NCI-H345 (cell line): Measurements from ENCODE around the gene SPTBN4.
"Not testable (repeated sequence)": the region's sequence is repeated elsewhere in the genome, so short reads cannot be mapped to it uniquely, and the experiment has no call there.

Source experiments
- DNase-seq: peaks from one replicate; lab custom pipeline; 2025; lab: John Stamatoyannopoulos, UW

Gene SPTBN4

DNA sequence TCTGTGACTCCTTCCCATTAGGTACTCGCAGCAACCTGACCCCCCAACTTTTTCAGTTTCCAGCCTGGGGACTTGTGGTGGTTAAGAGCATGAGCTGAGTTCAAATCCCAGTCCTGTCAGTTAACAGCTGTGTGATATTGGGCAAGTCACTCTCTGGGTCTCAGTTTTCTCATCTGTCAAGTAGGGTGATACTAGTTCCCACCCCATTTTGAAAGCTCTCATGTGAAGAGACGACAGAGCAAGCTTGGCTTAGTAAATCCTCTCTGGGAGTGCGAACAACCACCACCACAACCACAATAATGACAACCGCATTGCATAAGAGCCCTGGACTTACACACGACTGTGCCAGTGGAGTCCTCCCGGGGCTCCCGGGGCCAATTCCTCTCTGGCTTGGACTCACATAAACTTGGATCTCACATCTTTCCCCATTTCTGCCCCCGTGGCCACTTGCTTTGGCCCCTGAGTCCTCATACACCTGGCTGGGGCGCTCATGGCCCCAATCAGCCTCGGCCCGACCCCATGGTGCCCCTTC lies 1.7 kb upstream of the SPTBN4 start:
- peak; percentile 63 for DNase-seq

DNA sequence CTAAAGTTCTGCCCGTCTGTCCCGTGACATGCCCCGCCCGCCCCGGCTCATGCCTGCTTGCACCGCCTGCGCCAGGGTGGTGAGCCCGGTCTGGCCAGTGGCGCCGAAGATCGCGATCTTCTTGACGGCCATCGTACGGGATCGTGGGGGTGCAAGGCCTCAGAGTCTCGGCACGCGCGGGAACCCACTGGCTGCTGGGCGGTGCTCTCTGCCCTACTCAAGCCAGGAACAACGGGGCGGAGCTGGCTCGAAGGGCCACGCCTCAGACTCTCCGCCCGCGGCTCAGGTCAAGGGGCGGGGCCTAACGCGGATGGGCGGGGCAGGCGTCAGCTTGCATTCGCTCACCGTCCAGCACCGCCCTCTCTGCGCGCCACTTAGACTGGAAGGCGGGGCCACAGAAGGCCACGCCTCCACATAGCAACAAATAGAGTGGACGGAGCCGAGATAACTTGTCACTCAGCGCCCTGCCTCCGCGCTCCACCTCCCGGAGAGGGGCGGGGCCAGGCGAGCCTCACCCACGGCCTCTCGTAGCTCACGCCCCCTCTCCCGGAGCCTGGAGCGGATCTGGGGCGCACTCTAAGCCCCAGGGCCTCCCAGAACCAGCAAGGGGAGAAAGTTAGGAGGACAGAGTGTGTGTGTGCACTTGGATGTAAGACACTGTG lies 1.1 kb upstream of the SPTBN4 start, which contains the start of gene BLVRB:
TSS of gene BLVRB (minus strand) at position 189 of the 662 bp plus-strand sequence. CDS start at position 132, 57 bp downstream.
- DNase-seq: peak; percentile 100

DNA sequence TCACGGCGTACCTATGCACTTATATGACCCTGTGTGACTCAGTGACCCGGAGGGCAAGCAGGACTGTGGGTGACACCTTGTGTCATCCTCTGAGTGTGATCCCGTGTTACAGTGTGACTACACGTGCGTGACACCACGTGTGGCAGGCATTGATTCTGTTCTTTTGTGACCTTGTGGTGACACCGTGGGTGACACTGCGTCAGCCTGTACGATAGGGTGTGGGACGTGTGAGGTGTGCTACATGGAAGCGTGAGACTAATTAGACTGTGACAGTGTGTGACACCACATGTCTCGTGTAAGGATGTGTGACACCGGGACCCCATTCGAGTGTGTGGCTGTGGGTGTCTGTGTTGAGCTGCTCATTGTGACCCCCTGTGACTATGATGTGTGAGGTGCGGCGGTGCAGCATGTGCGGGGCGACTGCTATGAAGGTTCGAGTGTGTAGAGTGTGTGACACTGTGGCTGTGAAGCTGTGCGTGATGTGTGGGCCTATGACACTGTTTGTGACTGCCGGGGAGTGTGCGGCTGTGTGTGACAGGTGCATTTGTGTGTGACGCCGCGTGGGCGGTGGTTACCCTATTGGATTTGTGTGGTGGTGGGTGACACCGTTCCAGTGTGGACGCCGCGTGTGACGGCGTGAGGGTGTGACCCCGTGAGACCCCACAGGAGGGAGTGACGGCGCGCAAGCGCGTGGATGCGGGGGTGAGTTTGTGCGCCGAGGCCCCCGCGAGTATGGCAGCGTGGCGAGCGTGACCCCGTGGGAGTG lies 399 bp upstream of the SPTBN4 start:
- DNase-seq: no peak

DNA sequence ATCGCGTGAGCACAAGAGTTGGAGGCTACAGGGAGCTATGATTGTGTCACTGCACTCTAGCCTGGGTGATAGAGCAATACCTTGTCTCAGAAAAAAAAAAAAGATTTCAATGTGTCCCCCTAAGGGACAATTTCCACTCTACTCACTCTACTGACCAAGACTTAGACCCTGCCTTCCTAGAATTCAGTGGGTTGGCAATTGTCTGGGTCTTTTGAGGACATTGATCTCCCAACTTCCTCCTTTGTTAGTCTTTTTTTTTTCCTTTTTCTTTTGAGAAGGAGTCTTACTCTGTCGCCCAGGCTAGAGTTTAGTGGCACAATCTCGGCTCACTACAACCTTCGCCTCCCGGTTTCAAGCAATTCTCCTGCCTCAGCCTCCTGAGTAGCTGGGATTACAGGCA lies 2.2 kb downstream of the SPTBN4 start:
- no peak for DNase-seq

DNA sequence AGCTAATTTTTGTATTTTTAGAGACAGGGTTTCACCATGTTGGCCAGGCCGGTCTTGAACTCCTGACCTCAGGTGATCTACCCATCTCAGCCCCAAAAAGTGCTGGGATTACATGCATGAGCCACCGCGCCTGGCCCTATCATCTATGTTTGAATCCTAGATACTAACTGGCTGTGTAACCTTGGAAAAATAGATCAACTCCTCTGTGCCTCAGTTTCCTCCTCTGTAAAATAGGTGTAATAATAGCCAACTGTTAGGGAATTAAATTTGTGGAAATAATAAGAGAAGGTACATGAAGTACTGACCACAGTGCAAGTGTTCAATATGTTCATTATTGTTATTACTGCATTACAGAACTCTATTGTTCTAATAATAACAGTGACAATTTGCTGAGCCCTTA lies 4.3 kb downstream of the SPTBN4 start:
- no peak for DNase-seq

DNA sequence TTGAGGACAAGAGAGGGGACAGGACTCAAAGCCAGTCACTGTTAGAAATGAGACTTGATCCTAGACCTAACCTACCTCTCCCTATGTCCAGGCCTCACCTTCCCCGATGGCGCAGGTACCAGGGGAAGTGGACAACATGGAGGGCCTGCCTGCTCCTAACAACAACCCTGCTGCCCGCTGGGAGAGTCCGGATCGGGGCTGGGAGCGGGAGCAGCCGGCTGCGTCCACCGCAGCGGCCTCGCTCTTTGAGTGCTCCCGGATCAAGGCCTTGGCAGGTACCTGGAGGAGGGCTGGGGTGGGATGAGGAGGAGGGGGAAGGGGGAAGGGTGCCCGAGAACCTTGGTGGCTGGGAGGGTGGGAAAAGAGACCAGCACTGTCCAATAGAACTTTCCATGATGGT lies 5.7 kb downstream of the SPTBN4 start:
- DNase-seq: no peak

DNA sequence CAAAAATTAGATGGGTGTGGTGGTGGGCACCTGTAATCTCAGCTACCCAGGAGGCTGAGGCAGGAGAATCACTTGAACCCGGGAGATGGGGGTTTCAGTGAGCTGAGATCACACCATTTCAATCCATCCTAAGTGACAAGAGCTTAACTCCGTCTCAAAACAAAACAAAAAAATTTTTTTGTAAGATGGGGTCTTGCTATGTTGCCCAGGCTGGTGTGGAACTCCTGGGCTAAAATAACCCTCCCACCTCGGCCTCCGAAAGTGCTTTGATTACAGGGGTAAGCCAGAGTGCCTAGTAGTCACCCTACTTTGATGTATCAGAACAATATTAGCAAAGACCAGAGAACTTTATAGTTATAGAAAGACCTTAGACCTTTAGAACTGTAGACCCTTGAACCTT lies 7.9 kb downstream of the SPTBN4 start:
- DNase-seq: no peak

DNA sequence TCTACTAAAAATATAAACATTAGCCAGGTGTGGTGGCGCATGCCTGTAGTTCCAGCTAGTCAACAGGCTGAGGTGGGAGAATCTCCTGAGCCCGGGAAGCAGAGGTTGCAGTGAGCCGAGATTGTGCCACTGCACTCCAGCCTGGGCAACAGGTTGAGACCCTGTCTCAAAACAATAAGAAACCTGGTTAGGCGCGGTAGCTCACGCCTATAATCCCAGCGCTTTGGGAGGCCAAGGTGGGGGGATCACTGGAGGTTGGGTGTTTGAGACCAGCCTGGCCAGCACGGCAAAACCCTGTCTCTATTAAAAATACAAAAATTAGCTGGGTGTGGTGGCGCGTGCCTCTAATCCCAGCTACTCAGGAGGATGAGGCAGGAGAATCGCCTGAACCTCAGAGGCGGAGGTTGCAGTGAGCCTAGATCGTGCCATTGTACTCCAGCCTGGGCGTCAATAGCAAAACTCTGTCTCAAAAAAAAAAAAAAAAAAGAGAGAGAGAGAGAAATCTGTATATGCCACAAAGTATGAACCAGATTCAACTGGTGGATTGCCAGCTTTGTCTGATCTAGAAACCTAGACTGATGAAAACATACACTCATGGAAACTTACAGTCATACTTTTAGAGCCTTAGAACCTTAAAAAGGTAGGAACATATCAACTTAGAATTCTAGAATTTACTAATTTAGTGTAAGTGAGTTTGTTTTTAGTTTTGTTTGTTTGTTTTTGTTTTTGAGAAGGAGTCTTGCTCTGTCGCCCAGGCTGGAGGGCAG lies 9.3 kb downstream of the SPTBN4 start:
- DNase-seq: not testable (repeated sequence)

DNA sequence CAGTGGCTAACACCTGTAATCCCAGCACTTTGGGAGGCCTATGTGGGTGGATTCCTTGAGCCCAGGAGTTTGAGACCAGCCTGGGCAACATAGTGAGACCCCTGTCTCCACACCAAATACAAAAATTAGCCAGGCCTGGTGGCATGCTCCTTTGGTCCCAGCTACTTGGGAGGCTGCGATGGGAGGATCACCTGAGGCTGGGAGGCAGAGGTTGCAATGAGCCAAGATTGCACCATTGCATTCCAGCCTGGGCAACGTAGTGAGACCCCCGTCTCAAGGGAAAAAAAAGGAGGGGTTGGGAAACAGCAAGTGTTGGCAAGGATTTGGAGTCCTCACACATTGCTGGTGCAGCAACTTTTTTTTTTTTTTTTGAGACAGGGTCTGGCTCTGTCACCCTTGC lies 19.2 kb downstream of the SPTBN4 start:
- no peak for DNase-seq

DNA sequence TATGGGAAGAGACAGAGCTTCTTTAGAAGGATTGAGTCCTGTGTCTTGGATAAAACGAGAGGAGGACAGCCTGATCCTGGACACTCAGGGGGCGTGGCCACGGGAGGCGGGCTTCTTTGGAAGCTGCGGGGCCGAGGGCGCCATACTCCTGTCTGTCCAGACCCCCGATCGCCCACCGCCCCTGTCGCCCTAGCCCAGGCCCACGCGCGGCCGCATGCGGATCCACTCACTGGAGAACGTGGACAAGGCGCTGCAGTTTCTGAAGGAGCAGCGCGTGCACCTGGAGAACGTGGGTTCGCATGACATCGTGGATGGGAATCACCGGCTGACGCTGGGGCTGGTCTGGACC lies 23.1 kb downstream of the SPTBN4 start:
- no peak for DNase-seq

DNA sequence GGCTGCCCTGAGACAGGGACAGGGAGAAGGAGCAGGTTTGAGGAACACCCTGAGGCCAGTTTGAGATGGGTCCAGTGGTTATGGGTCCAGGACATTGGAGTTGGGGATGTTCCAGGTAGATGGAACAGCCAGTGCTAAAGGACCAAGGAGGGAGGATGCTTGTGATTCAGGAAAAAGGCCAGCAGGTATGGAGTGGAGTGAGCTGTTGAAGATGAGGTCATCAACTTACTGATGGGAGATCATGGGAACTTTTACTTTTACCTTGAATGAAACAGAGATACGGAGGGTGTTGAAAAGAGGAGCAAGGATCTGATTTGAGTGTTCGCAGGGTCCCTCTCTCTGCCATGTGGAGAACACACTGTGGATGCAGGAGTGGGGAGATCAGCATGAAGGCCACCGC lies 25.5 kb downstream of the SPTBN4 start:
- DNase-seq: no peak

DNA sequence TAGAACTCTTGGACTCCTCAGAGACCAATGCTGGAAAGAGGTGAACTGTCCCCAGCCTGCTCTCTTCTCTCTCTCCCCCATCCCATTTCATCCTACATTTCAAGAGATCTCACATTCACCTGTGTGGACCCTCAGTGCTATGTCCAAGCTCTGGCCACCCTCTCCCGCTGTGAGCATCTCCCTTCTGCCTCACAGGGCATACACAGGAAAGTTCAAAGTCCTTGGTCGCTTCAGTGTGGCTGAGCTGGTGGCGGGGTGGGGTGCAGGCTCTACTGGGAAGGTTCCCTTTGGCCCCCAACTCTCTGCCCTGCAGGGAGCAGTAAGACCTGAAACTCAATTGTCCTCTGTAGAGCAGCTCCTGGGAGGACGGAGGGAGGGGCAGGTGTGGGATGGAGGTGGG lies 27.0 kb downstream of the SPTBN4 start:
- DNase-seq: no peak

DNA sequence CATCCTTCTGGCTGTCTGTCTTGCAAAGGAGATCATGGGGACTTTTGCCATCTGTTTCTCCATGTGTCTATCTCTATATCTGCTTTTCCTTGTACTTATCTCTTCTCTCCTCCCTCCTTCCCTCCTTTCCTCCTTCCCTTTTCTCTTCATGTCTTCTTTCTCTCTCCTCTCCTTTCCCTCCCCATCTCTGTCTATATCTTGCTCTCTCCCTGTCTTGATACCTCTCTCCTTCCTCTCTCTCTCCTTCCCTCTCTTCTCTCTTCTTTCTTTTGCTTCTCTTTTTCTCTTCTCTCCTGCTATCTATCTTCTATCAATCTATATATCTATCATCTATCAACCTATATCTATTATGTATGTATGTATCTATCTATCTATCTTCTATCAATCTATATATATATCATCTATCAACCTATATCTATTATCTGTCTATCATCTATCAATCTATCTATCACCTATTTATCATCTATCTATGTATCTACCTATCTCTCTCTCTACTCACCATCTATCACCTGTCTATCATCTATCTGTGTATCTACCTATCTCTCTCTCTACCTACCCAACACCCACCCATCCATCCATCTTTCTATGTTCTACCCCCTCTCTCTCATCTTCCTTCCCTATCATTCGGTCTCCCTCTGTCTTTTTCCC lies 27.5 kb downstream of the SPTBN4 start:
- no peak for DNase-seq

DNA sequence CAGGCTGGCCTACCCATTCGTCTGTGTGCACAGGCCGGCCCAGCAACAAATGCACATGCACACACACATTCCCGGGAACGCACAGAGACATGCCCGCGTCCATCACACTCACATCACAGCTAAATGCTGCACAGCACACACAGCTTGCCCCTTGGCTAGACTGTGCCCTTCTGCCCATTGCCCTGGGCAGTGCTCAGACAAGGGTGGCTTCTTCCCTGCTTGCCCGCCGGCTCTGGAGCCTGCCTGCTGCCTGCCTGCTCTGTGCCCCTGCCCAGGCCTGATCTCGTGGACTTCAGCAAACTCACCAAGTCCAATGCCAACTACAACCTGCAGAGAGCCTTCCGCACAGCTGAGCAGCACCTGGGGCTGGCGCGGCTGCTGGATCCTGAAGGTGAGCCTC lies 30.4 kb downstream of the SPTBN4 start:
- DNase-seq: no peak

DNA sequence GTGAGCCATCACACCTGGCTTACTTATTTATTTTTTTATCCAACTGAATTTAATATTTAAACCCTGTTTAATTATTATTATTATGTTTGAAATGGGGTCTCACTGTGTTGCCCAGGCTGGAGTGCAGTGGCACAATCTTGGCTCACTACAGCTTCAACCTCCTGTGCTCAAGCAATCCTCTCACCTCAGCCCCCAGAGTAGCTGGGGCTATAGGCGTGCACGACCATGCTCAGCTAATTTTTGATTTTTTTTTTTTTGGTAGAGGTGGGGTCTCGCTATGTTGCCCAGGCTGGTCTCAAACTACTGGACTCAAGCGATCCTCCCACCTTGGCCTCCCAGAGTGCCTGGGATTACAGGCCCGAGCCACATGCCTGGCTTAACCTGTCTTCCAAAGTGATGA lies 32.5 kb downstream of the SPTBN4 start:
- DNase-seq: no peak

DNA sequence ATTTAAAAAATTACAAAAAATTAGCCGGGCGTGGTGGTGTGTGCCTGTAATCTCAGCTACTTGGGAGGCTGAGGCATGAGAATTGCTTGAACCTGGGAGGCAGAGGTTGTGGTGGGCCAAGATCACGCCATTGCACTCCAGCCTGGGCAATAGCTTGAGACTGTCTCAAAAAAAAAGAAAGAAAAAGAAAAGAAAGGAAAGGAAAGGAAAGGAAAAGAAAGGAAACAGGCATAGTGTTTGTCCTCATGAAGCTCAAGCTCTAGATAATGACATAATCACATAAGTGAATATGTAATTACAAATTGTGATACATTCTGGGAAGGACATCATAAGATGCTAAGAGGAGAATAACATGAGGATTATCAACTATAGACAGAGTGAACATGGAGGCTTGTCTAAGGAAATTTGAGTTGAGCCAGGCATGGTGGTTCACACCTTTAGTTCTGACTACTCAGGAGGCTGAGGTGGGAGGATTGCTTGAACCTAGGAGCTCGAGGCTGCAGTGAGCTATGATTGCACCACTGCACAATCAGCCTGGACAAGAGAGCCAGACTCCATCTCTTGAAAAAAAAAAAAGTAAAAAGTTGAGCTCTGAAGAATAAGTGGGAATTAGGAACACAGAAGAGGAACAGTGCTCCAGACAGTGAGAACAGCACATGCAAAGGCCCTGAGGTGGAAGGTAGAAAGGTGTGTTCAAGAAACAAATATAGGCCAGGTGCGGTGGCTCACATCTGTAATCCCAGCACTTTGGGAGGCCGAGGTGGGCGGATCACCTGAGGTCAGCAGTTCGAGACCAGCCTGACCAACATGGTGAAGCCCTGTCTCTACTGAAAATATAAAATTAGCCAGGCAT lies 34.1 kb downstream of the SPTBN4 start:
- DNase-seq: not testable (repeated sequence)

DNA sequence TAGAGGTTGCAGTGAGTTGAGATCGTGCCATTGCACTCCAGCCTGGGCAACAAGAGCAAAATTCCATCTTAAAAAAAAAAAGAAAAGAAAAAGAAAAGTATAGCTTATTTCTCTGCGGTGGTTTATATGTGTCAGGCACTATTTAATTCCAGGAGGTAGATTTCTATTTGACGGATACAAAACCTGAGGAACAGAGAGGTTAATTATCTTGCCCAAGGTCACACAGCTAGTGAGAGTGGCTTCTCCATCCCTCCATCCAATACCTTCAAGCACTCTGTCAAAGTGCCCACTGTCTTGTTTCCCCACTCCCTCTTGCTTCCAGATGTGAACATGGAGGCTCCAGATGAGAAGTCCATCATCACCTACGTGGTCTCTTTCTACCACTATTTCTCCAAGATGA lies 34.8 kb downstream of the SPTBN4 start:
- no peak for DNase-seq

DNA sequence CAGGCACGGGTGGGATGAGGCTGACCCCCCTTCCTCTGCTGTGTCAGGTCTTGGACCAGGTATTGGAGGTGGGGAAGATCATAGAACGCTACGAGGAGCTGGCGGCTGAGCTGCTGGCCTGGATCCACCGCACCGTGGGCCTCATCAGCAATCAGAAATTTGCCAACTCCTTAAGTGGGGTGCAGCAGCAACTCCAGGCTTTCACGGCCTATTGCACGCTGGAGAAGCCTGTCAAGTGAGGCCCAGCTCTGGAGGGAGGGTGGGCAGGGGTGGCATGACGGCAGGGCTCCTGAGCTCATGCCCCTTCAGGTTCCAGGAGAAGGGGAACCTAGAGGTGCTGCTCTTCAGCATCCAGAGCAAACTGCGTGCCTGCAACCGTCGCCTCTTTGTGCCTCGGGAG lies 35.3 kb downstream of the SPTBN4 start:
- DNase-seq: no peak

DNA sequence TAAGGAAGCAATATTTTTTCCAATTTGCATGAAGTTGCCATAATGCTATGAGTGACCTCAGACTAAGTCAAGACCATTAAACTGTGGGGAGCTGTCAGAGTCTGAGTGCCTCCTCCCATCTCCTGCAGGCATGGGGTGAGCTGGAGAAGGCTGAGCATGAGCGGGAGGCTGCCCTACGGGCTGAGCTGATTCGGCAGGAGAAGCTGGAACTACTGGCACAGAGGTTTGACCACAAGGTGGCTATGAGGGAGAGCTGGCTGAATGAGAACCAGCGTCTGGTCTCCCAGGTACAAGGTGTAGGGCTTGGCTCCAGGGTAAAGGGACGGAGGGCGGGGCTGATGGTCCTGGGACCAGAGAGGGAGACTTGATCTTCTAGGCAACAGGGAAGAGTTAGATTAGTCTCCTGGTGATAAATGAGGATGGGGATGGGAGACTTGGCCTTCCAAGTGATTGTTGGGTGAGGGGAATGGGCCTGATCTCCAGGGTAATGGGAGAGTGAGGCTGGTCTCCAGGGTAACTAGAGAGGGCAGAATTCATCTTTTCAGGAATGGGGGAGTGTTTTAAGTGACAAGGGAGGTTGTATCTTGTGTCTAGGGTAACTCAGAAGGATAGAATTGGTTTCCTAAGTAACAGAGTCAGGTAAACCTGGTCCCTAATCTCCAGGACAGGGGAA lies 36.0 kb downstream of the SPTBN4 start:
- DNase-seq: no peak

DNA sequence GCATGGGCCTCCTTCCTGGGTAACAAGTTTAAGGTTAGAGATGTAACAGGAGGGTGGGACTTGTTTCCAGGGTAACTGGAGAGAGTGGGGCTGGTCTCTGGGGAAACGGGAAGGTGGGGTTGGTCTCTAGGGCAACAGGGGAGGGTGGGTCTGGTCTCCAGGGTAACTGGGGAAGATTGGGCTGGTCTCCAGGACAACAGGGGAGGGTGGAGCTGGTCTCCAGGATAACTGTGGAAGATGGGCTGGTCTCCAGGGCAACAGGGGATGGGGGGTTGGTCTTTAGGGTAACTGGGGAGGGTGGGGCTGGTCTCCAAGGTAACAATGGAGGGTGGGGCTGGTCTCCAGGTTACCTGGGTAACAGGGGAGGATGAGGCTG lies 36.5 kb downstream of the SPTBN4 start:
- no peak for DNase-seq

DNA sequence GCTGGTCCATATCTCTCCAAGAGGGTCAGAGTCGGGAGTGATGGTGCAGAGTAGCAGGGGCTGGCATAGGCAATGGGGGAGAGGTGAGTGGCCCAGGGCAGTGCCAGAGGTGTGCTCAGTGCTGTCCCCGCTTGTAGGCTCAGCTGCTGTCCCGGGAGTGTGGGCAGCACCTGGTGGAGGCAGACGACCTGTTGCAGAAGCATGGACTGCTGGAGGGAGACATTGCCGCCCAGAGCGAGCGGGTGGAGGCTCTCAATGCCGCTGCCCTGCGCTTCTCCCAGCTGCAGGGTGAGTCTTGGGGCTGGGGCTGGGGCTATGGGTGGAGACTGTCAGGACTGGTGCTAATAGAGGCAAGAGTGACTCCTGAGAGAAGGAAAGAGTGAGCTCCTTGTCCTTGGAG lies 39.3 kb downstream of the SPTBN4 start:
- DNase-seq: no peak
